ENCODE results near the gene KBTBD8.

The KBTBD8 gene

GRCh38 chr3:67012564-67012963 lies 14.5 kb downstream of the KBTBD8 start:
- TF ChIP-seq ARNTL (CRISPR knock-in tag; IDR thresholded peaks at IDR 0.05; ENCODE audit: borderline replicate concordance, low read depth): no peak
- no peak for TF ChIP-seq BACH2 (CRISPR knock-in tag; IDR thresholded peaks at IDR 0.05; ENCODE audit: borderline replicate concordance)
- TF ChIP-seq ZFP3 (CRISPR knock-in tag; IDR thresholded peaks at IDR 0.05): no peak
- no peak for TF ChIP-seq TSHZ2 (CRISPR knock-in tag; IDR thresholded peaks at IDR 0.05)
- no peak for TF ChIP-seq POU6F1 (CRISPR knock-in tag; IDR thresholded peaks at IDR 0.05; ENCODE audit: borderline replicate concordance, low read depth)
- TF ChIP-seq CREB5 (CRISPR knock-in tag; IDR thresholded peaks at IDR 0.05; ENCODE audit: low read depth): no peak
- no peak for TF ChIP-seq ZNF565 (CRISPR knock-in tag; conservative IDR thresholded peaks at IDR 0.05; ENCODE audit: low read depth)
- TF ChIP-seq PPARA (CRISPR knock-in tag; IDR thresholded peaks at IDR 0.05; ENCODE audit: borderline replicate concordance): no peak
- ATAC-seq: no peak

GRCh38 chr3:67015702-67016484 lies 17.8 kb downstream of the KBTBD8 start:
- TF ChIP-seq ZNF565 (CRISPR knock-in tag; conservative IDR thresholded peaks at IDR 0.05; ENCODE audit: low read depth) (no peak), ZC3H10 (CRISPR knock-in tag; IDR thresholded peaks at IDR 0.05) (no peak), POU6F1 (CRISPR knock-in tag; IDR thresholded peaks at IDR 0.05; ENCODE audit: borderline replicate concordance, low read depth) (no peak), GLIS3 (CRISPR knock-in tag; IDR thresholded peaks at IDR 0.05) (no peak), TOX (CRISPR knock-in tag; IDR thresholded peaks at IDR 0.05; ENCODE audit: borderline replicate concordance) (no peak), PPARA (CRISPR knock-in tag; IDR thresholded peaks at IDR 0.05; ENCODE audit: borderline replicate concordance) (no peak), OSR1 (CRISPR knock-in tag; IDR thresholded peaks at IDR 0.05) (no peak), BACH2 (CRISPR knock-in tag; IDR thresholded peaks at IDR 0.05; ENCODE audit: borderline replicate concordance) (no peak), CSRNP3 (CRISPR knock-in tag; IDR thresholded peaks at IDR 0.05) (no peak), TCF4 (CRISPR knock-in tag; IDR thresholded peaks at IDR 0.05; ENCODE audit: borderline replicate concordance) (no peak), RARB (CRISPR knock-in tag; IDR thresholded peaks at IDR 0.05) (no peak), SNAI2 (CRISPR knock-in tag; IDR thresholded peaks at IDR 0.05) (no peak), ZNF8 (CRISPR knock-in tag; IDR thresholded peaks at IDR 0.05) (no peak), ARNTL (CRISPR knock-in tag; IDR thresholded peaks at IDR 0.05; ENCODE audit: borderline replicate concordance, low read depth) (no peak), TSHZ2 (CRISPR knock-in tag; IDR thresholded peaks at IDR 0.05) (no peak), PATZ1 (CRISPR knock-in tag; IDR thresholded peaks at IDR 0.05; ENCODE audit: borderline replicate concordance) (no peak), ZFP3 (CRISPR knock-in tag; IDR thresholded peaks at IDR 0.05) (no peak), CSDC2 (CRISPR knock-in tag; IDR thresholded peaks at IDR 0.05) (no peak)
- ATAC-seq: no peak

All from SK-N-SH treated with all-trans-retinoic acid at 6 μM for 48 hours (cell line).